Measurements from ENCODE around the gene OPA1. TPM values are rescaled to one million over a fixed set of nuclear protein-coding genes. Genes with fewer than 3 reads are reported as not detected.

The OPA1 gene
- total and polyA plus RNA-seq, 2 experiments from 2014 or later, result 24.9 to 89.9 TPM

- Histone ChIP-seq H3K27me3 (ENCODE audit: insufficient read depth) (no peaks in the 10 kb centered on the region), H3K4me1 (ENCODE audit: insufficient read depth) (peaks cover 21% of the 10 kb centered on the region), H2AFZ (no peak overlapping the region), H3F3A (replicated peaks; ENCODE audit: low read depth) (no peaks in the 10 kb centered on the region), H3K4me3 (no peak overlapping the region), H3K4me2 (no peak overlapping the region), H3K79me2 (replicated peaks; ENCODE audit: insufficient read depth) (no peaks in the 10 kb centered on the region), H3K9me2 (ENCODE audit: insufficient read depth) (no peaks in the 10 kb centered on the region), H4K20me1 (replicated peaks; ENCODE audit: insufficient read depth) (no peaks in the 10 kb centered on the region), H3K27ac (ENCODE audit: low read depth) (no peak overlapping the region), H3K36me3 (ENCODE audit: insufficient read depth) (no peaks in the 10 kb centered on the region)
- Mint-ChIP-seq H3K4me1 (peaks cover 26% of the 10 kb centered on the region), H3K9me3 (no peaks in the 10 kb centered on the region), H3K36me3 (ENCODE audit: low read depth) (no peaks in the 10 kb centered on the region), H3K27me3 (ENCODE audit: insufficient read depth, low read depth, poor library complexity) (peaks cover 20% of the 10 kb centered on the region), H3K27ac (no peak overlapping the region), H3K4me3 (no peak overlapping the region)
- TF ChIP-seq EZH2 (IDR thresholded peaks at IDR 0.05; ENCODE audit: low read depth, unreplicated experiment), result no peak
- no peak for TF ChIP-seq ZNF114 (CRISPR knock-in tag; IDR thresholded peaks at IDR 0.05)
- TF ChIP-seq EZH2phosphoT487 (IDR thresholded peaks at IDR 0.05; ENCODE audit: unreplicated experiment), result no peak
- no peak for TF ChIP-seq REST (IDR thresholded peaks at IDR 0.05; ENCODE audit: unreplicated experiment)
- TF ChIP-seq ETS1 (IDR thresholded peaks at IDR 0.05), result no peak
- no peak for TF ChIP-seq CTCF (conservative IDR thresholded peaks at IDR 0.05; ENCODE audit: low read depth in 2 of 2)
- no peak for TF ChIP-seq STAT1 (IDR thresholded peaks at IDR 0.05; ENCODE audit: unreplicated experiment)
- TF ChIP-seq CREB1 (CRISPR knock-in tag; IDR thresholded peaks at IDR 0.05; ENCODE audit: low read depth), result no peak
- TF ChIP-seq ZNF462 (CRISPR knock-in tag; IDR thresholded peaks at IDR 0.05), result no peak
- TF ChIP-seq JUNB (IDR thresholded peaks at IDR 0.05; ENCODE audit: unreplicated experiment), result no peak
- TF ChIP-seq POLR2AphosphoS5 (IDR thresholded peaks at IDR 0.05; ENCODE audit: low read depth), result no peak
- TF ChIP-seq ZNF331 (CRISPR knock-in tag; IDR thresholded peaks at IDR 0.05; ENCODE audit: low read depth), result no peak
- no peak for TF ChIP-seq NANOG (IDR thresholded peaks at IDR 0.05; ENCODE audit: borderline replicate concordance)
- DNase-seq (ENCODE audit: low spot score) (no peak), ATAC-seq (no peak)
These were observed 139.4 kb downstream of the OPA1 start for GRCh38 chr3:193732391-193732790.

All from GM23338 (cell line).